K562 (cell line): ENCODE data around the gene CETN1. TPM values are rescaled to one million over a fixed set of nuclear protein-coding genes. Genes with fewer than 3 reads are reported as not detected.

ENCODE experiments used
- EP300 ChIP-seq: IDR thresholded peaks from 2 replicates; pipeline ENCODE4 v1.6.1; 2012; ENCODE audit warnings: low read length, improper control_type of control experiment
- ETV1 ChIP-seq: fragments of 450-650 bp; conservative IDR thresholded peaks from 2 replicates; pipeline ENCODE4 v1.6.1; 2016; ENCODE audit warnings: missing genetic modification characterization, control low read depth, low read depth, missing compliant biosample characterization
- GTF2E2 ChIP-seq: fragments of 200-800 bp; sonication (Bioruptor generic); IDR thresholded peaks from 2 replicates; pipeline ENCODE4 v1.6.1; 2016; ENCODE audit warnings: missing genetic modification characterization, missing compliant biosample characterization
- JUN ChIP-seq, 2 experiments: sonication (generic) in 1 of 2; formaldehyde crosslinking in 1 of 2; IDR thresholded peaks; 2 replicates each; pipeline versions ENCODE4 v1.6.1 to v1.8.0; 2012 to 2022; ENCODE audit warnings: borderline replicate concordance in 2 of 2, mild to moderate bottlenecking in 2 of 2, improper control_type of control experiment in 1 of 2, low read depth in 1 of 2, low read length in 1 of 2, missing genetic modification reagents in 1 of 2
- MCM7 ChIP-seq, 2 experiments: fragments of 450-650 bp; IDR thresholded peaks; 2 replicates each; pipeline ENCODE4 v1.6.1; 2016 to 2018
- MIER1 ChIP-seq: fragments of 450-650 bp; IDR thresholded peaks from 2 replicates; pipeline ENCODE4 v1.6.1; 2016; ENCODE audit warnings: antibody characterized with exemption, mild to moderate bottlenecking, low read depth
- NELFE ChIP-seq: IDR thresholded peaks from 2 replicates; pipeline ENCODE4 v1.6.1; 2011; ENCODE audit warnings: mild to moderate bottlenecking; ENCODE audit not compliant: insufficient read depth, insufficient read length
- NFIC ChIP-seq: fragments of 450-650 bp; IDR thresholded peaks from 2 replicates; pipeline ENCODE4 v1.6.1; 2017; ENCODE audit warnings: mild to moderate bottlenecking, inconsistent platforms
- NUFIP1 ChIP-seq: fragments of 450-650 bp; IDR thresholded peaks from 2 replicates; pipeline ENCODE4 v1.6.1; 2018; ENCODE audit not compliant: partially characterized antibody
- PHB ChIP-seq: fragments of 250-450 bp; sonication (Bioruptor Pico); IDR thresholded peaks from 2 replicates; pipeline ENCODE4 v1.5.0; 2021
- RB1 ChIP-seq: fragments of 450-650 bp; IDR thresholded peaks from 2 replicates; pipeline ENCODE4 v1.6.1; 2017; ENCODE audit warnings: low read depth, mild to moderate bottlenecking
- RNF2 ChIP-seq: sonication (generic); IDR thresholded peaks from 2 replicates; pipeline ENCODE4 v1.6.1; 2016
- SAFB ChIP-seq: fragments of 200-400 bp; formaldehyde crosslinking; IDR thresholded peaks from 2 replicates; pipeline ENCODE4 v1.6.1; 2017; ENCODE audit warnings: low read depth, low read length, borderline replicate concordance
- SETDB1 ChIP-seq: IDR thresholded peaks from one replicate; pipeline ENCODE4 v1.6.1; 2012; ENCODE audit warnings: low read length, control low read depth, inconsistent platforms
- SMARCB1 ChIP-seq: IDR thresholded peaks from 2 replicates; pipeline ENCODE4 v1.6.1; 2011; ENCODE audit warnings: improper control_type of control experiment, low read depth; ENCODE audit not compliant: insufficient read length
- SMC3 ChIP-seq: conservative IDR thresholded peaks from 2 replicates; pipeline ENCODE4 v1.6.1; 2011; ENCODE audit warnings: low read depth, low read length, improper control_type of control experiment; ENCODE audit not compliant: insufficient read depth
- TAF1 ChIP-seq: IDR thresholded peaks from 2 replicates; pipeline ENCODE4 v1.6.1; 2011; ENCODE audit warnings: mild to moderate bottlenecking, low read length, moderate library complexity; ENCODE audit not compliant: insufficient read depth, control insufficient read depth, severe bottlenecking; ENCODE audit errors: extremely low read depth
- TCF3 ChIP-seq: sonication (generic); formaldehyde crosslinking; IDR thresholded peaks from 2 replicates; pipeline ENCODE4 v1.4.0; 2020; ENCODE audit warnings: mild to moderate bottlenecking, missing genetic modification reagents
- XRCC4 ChIP-seq: IDR thresholded peaks from one replicate; pipeline ENCODE4 v1.6.1; 2011; ENCODE audit not compliant: insufficient read depth, insufficient read length; ENCODE audit errors: extremely low read depth
- ZNF274 ChIP-seq: IDR thresholded peaks from 2 replicates; pipeline ENCODE4 v1.6.1; 2011; ENCODE audit warnings: low read depth, mild to moderate bottlenecking, low read length, moderate library complexity, borderline replicate concordance
- ZNF282 ChIP-seq: sonication (generic); formaldehyde crosslinking; IDR thresholded peaks from 2 replicates; pipeline ENCODE4 v1.8.1; 2023; ENCODE audit warnings: missing genetic modification reagents
- polyA plus RNA-seq, 8 experiments: library from polyadenylated mRNA; depleted of rRNA in 4 of 8; stranded (reverse) in 5 of 8; unstranded in 3 of 8; fragments of >200 nt; fragmentation: Nextera tagmentation in 2 of 8; fragmentation: Illumina TruSeq in 1 of 8; extraction: Ambion mirVana in 2 of 8; extraction: Trizol in 1 of 8; gene quantifications; 2 replicates each; pipeline versions ENCODE4 v1.2.1 to v1.2.3, GENCODE V29; 2011 to 2014; ENCODE audit warnings: inconsistent platforms in 1 of 8, missing spikeins in 1 of 8
- total RNA-seq, 7 experiments: library from RNA; depleted of rRNA in 6 of 7; stranded (reverse); fragments of >200 nt in 6 of 7; fragmentation: Illumina TruSeq in 2 of 7; extraction: Trizol in 2 of 7; gene quantifications; 2 replicates each; pipeline versions ENCODE4 v1.2.1 to v1.2.3, GENCODE V29; 2011 to 2021; ENCODE audit warnings: low replicate concordance in 1 of 7
- TF ChIP-seq, protein P1 (sequence below): sonication (generic); formaldehyde crosslinking; IDR thresholded peaks from 2 replicates; pipeline ENCODE4 v1.8.0; 2022; ENCODE audit warnings: missing genetic modification reagents, mild to moderate bottlenecking, borderline replicate concordance
- TF ChIP-seq, protein P2 (sequence below): fragments of 450-650 bp; IDR thresholded peaks from 2 replicates; pipeline ENCODE4 v1.6.1; 2016; ENCODE audit warnings: antibody characterized with exemption
- TF ChIP-seq, protein P3 (sequence below): fragments of 250-450 bp; sonication (Bioruptor Pico); IDR thresholded peaks from 2 replicates; pipeline ENCODE4 v1.5.1; 2021; ENCODE audit warnings: mild to moderate bottlenecking

The CETN1 gene
- total and polyA plus RNA-seq, 9 of the 15 experiments (the other 6 are each of a cell fraction or from before 2014, with no cell fraction given): 0.07 to 0.34 (median 0.19) TPM; not detected in 3

DNA sequence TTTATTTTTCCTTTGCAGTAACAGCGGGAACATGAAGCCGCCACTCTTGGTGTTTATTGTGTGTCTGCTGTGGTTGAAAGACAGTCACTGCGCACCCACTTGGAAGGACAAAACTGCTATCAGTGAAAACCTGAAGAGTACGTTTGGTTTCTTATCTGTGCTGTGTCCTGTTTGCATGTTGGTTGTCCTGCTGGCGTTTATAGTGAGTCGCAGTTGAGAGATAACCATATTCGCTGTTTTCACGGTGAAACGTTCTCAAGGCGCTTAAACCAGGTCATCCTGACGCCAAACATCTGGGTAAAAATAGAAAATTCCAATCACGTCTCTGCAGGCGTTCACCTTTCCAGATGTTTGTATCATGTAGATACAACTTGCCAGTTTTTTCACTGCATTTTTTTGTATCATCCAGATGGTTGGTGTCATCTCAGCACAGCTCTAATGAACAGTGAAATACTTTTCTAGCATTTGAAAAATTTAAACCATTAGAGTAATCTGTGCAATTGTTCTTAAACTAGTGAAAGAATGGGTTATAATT lies 37.9 kb downstream of the CETN1 start (continued):
- TF ChIP-seq EP300: peak; percentile 97
- TF ChIP-seq ZNF274: peak; percentile 82; the same call in 1 of the 2 replicates
- TF ChIP-seq XRCC4: no peak
- peak; percentile 51; the same call in 1 of the 2 replicates for TF ChIP-seq JUN (IDR thresholded peaks at IDR 0.05; ENCODE audit: borderline replicate concordance, low read depth, low read length)
- TF ChIP-seq JUN (CRISPR knock-in tag; IDR thresholded peaks at IDR 0.05; ENCODE audit: borderline replicate concordance): no peak
- TF ChIP-seq, protein P1, sequence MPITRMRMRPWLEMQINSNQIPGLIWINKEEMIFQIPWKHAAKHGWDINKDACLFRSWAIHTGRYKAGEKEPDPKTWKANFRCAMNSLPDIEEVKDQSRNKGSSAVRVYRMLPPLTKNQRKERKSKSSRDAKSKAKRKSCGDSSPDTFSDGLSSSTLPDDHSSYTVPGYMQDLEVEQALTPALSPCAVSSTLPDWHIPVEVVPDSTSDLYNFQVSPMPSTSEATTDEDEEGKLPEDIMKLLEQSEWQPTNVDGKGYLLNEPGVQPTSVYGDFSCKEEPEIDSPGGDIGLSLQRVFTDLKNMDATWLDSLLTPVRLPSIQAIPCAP: no peak
- TF ChIP-seq PHB: no peak
- TF ChIP-seq ETV1: peak; percentile 64
- TF ChIP-seq, protein P2, sequence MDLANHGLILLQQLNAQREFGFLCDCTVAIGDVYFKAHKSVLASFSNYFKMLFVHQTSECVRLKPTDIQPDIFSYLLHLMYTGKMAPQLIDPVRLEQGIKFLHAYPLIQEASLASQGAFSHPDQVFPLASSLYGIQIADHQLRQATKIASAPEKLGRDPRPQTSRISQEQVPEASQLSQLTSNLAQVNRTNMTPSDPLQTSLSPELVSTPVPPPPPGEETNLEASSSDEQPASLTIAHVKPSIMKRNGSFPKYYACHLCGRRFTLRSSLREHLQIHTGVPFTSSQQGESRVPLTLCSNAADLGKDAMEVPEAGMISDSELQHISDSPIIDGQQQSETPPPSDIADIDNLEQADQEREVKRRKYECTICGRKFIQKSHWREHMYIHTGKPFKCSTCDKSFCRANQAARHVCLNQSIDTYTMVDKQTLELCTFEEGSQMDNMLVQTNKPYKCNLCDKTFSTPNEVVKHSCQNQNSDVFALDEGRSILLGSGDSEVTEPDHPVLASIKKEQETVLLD: no peak; the same call in 1 of the 2 replicates
- peak; percentile 85 for TF ChIP-seq RNF2
- TF ChIP-seq SETDB1: no peak
- peak; percentile 54 for TF ChIP-seq TAF1
- TF ChIP-seq ZNF282 (CRISPR knock-in tag): no peak
- no peak for TF ChIP-seq NELFE
- no peak for TF ChIP-seq MCM7 (IDR thresholded peaks at IDR 0.05)
- TF ChIP-seq RB1: 0 out of 2 replicates have a peak, but pooled peaks have one; percentile 8
- peak; percentile 97 for TF ChIP-seq NFIC
- TF ChIP-seq, protein P3, sequence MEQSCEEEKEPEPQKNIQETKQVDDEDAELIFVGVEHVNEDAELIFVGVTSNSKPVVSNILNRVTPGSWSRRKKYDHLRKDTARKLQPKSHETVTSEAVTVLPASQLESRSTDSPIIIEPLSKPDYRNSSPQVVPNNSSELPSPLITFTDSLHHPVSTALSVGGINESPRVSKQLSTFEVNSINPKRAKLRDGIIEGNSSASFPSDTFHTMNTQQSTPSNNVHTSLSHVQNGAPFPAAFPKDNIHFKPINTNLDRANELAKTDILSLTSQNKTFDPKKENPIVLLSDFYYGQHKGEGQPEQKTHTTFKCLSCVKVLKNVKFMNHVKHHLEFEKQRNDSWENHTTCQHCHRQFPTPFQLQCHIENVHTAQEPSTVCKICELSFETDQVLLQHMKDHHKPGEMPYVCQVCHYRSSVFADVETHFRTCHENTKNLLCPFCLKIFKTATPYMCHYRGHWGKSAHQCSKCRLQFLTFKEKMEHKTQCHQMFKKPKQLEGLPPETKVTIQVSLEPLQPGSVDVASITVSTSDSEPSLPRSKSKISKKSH (CRISPR knock-in tag): no peak
- peak; percentile 98 for TF ChIP-seq TCF3 (CRISPR knock-in tag)
- no peak; the same call in 1 of the 2 replicates for TF ChIP-seq GTF2E2 (tag)
- TF ChIP-seq MIER1: no peak
- TF ChIP-seq SMC3: no peak
- no peak for TF ChIP-seq NUFIP1
- TF ChIP-seq SAFB: no peak
- no peak for TF ChIP-seq SMARCB1
